Measurements from ENCODE around the gene AGTRAP.

GRCh38 chr1:11705596-11705995 lies 30.3 kb upstream of the AGTRAP start:
- TF ChIP-seq CTCF (IDR thresholded peaks at IDR 0.05) (no peak), POLR2A (IDR thresholded peaks at IDR 0.05) (no peak)
